GM21737 (cell line): ENCODE measurements around the gene EXOC6B.

Source experiments
- ATAC-seq: cut with Tn5 transposase; IDR thresholded peaks from one replicate; pipeline ENCODE4 v1.9.1; 2021; ENCODE audit warnings: mild to moderate bottlenecking, moderate library complexity; ENCODE audit not compliant: unreplicated experiment

EXOC6B gene

GRCh38 chr2:72128059-72128842, 697.6 kb downstream of the EXOC6B start:
- ATAC-seq: no peak

- no peak for ATAC-seq
Observed at GRCh38 chr2:72127401-72128058, 698.3 kb downstream of the EXOC6B start.

- no peak for ATAC-seq
Observed at GRCh38 chr2:72126186-72127100, 699.4 kb downstream of the EXOC6B start.
